ENCODE measurements around the gene GPR17. TPM values are rescaled to one million over a fixed set of nuclear protein-coding genes. Genes with fewer than 3 reads are reported as not detected.

GPR17 gene
- total RNA-seq, 1 experiment from 2014 or later = not detected

GRCh38 chr2:127630096-127630863, 15.7 kb upstream of the GPR17 start:
- no peak for DNase-seq (ENCODE audit: low read depth, low spot score)
- H3K9me3 ChIP-seq (ENCODE audit: control insufficient read depth, insufficient read depth, low read depth, low read length) = no peaks in the 10 kb centered on the region
- no TSS peak for BruUV-seq (replicated peaks)
- in situ Hi-C loops (cut with HindIII; ENCODE audit: low pct_unique_long_range_greater_than_20kb, low sequenced_read_pairs) (no loop called here), intact Hi-C loops (cut with micrococcal nuclease; ENCODE audit: unreplicated experiment) (no loop called here)
- no peak for ATAC-seq
- H3K27ac ChIP-seq (ENCODE audit: low read length) = no peak overlapping the region
- ChIA-PET CTCF (no interaction called here), POLR2A (no interaction called here)
- TF ChIP-seq POLR2AphosphoS5 (IDR thresholded peaks at IDR 0.05; ENCODE audit: low read depth, low read length) (no peak), REST (IDR thresholded peaks at IDR 0.05; ENCODE audit: insufficient read depth in 1 of 2, low read depth in 2 of 2, low read length in 1 of 2) (no peak), TCF7L2 (IDR thresholded peaks at IDR 0.05; ENCODE audit: low read depth, low read length) (no peak), SIN3A (IDR thresholded peaks at IDR 0.05; ENCODE audit: borderline replicate concordance, insufficient read depth, low read depth, low read length) (no peak), CTCF (IDR thresholded peaks at IDR 0.05) (no peak)
- no peaks in the 10 kb centered on the region for H3K27me3 ChIP-seq (ENCODE audit: control insufficient read depth, insufficient read depth, low read length)
- H3K36me3 ChIP-seq (ENCODE audit: control insufficient read depth, insufficient read depth, low read length) = no peaks in the 10 kb centered on the region
- no peak overlapping the region for H3K4me3 ChIP-seq (ENCODE audit: low read depth in 2 of 2, low read length in 2 of 2)
- no peaks in the 10 kb centered on the region; the same call in 1 of the 2 replicates for H3K4me1 ChIP-seq (ENCODE audit: control insufficient read depth, insufficient read depth, low read length)

GRCh38 chr2:127630864-127631540, 15.0 kb upstream of the GPR17 start:
- Histone ChIP-seq H3K27me3 (ENCODE audit: control insufficient read depth, insufficient read depth, low read length) (no peaks in the 10 kb centered on the region), H3K36me3 (ENCODE audit: control insufficient read depth, insufficient read depth, low read length) (no peaks in the 10 kb centered on the region), H3K9me3 (ENCODE audit: control insufficient read depth, insufficient read depth, low read depth, low read length) (no peaks in the 10 kb centered on the region), H3K4me3 (ENCODE audit: low read depth in 2 of 2, low read length in 2 of 2) (no peak overlapping the region), H3K4me1 (ENCODE audit: control insufficient read depth, insufficient read depth, low read length) (no peaks in the 10 kb centered on the region; the same call in 1 of the 2 replicates), H3K27ac (ENCODE audit: low read length) (no peak overlapping the region)
- DNase-seq (ENCODE audit: low read depth, low spot score) (no peak), ATAC-seq (no peak)
- BruUV-seq (replicated peaks) = no TSS peak
- POLR2A ChIA-PET = no interaction called here
- intact Hi-C loops (cut with micrococcal nuclease; ENCODE audit: unreplicated experiment) = no loop called here
- in situ Hi-C loops (cut with HindIII; ENCODE audit: low pct_unique_long_range_greater_than_20kb, low sequenced_read_pairs) = no loop called here
- CTCF ChIA-PET = no interaction called here
- TF ChIP-seq REST (IDR thresholded peaks at IDR 0.05; ENCODE audit: insufficient read depth in 1 of 2, low read depth in 2 of 2, low read length in 1 of 2) (no peak), SIN3A (IDR thresholded peaks at IDR 0.05; ENCODE audit: borderline replicate concordance, insufficient read depth, low read depth, low read length) (no peak), TCF7L2 (IDR thresholded peaks at IDR 0.05; ENCODE audit: low read depth, low read length) (no peak), POLR2AphosphoS5 (IDR thresholded peaks at IDR 0.05; ENCODE audit: low read depth, low read length) (no peak), CTCF (IDR thresholded peaks at IDR 0.05) (no peak)
